ENCODE measurements around the gene NR2E1. TPM values are rescaled to one million over a fixed set of nuclear protein-coding genes. Genes with fewer than 3 reads are reported as not detected.

NR2E1 gene
- total RNA-seq, 1 experiment from 2014 or later, result not detected

- no peaks in the 10 kb centered on the region for H4K20me1 ChIP-seq (ENCODE audit: control insufficient read depth, insufficient read depth, insufficient read length)
- WGBS (ENCODE audit: extremely low coverage, insufficient read length, low lambda C conversion rate), result no CpG with 5 or more reads among the region's 3 CpGs
Observed at GRCh38 chr6:108161724-108162282, 4.0 kb upstream of the NR2E1 start.

More at GRCh38 chr6:108161724-108162282, 4.0 kb upstream of the NR2E1 start:
- Histone ChIP-seq H3T11ph (ENCODE audit: low read length) (no peak overlapping the region), H4K91ac (ENCODE audit: insufficient read length, low read depth, low read length) (no peak overlapping the region), H3K27me3 (ENCODE audit: insufficient read depth, low read length) (peaks cover 98% of the 10 kb centered on the region), H3K4me2 (ENCODE audit: insufficient read depth, insufficient read length, low read length) (no peak overlapping the region), H3K4me1 (ENCODE audit: insufficient read depth, low read length) (no peaks in the 10 kb centered on the region; the same call in 1 of the 2 replicates), H3K56ac (ENCODE audit: insufficient read length, low read depth, low read length) (no peak overlapping the region), H3K18ac (ENCODE audit: insufficient read length, low read depth, low read length) (no peak overlapping the region), H2BK20ac (ENCODE audit: low read depth, low read length, poor library complexity, severe bottlenecking) (no peak overlapping the region), H3K14ac (ENCODE audit: insufficient read depth, low read length) (no peak overlapping the region), H2BK5ac (ENCODE audit: insufficient read length, low read length) (no peak overlapping the region), H2BK12ac (ENCODE audit: insufficient read length, low read depth, low read length) (no peak overlapping the region), H3K4ac (ENCODE audit: low read depth, low read length) (no peak overlapping the region), H3K23me2 (ENCODE audit: insufficient read length, low read depth, low read length, poor library complexity, severe bottlenecking) (no peaks in the 10 kb centered on the region), H4K5ac (ENCODE audit: insufficient read length, low read depth, low read length) (no peak overlapping the region), H3K23ac (ENCODE audit: insufficient read length, low read depth, low read length) (no peak overlapping the region), H2AK5ac (ENCODE audit: insufficient read length, low read length) (no peak overlapping the region), H2BK120ac (ENCODE audit: low read depth, low read length, poor library complexity, severe bottlenecking) (no peak overlapping the region), H3K79me1 (ENCODE audit: insufficient read depth, low read depth, low read length, poor library complexity, severe bottlenecking) (no peaks in the 10 kb centered on the region), H3K9ac (ENCODE audit: extremely low read depth, insufficient read length, low read length) (no peak overlapping the region), H3K27ac (ENCODE audit: insufficient read length, low read depth, low read length) (no peak overlapping the region), H3K9me3 (ENCODE audit: control insufficient read depth, low read depth, low read length) (no peaks in the 10 kb centered on the region), H2BK15ac (ENCODE audit: low read depth, low read length) (no peak overlapping the region), H2AFZ (ENCODE audit: low read length) (no peak overlapping the region), H4K8ac (replicated peaks; ENCODE audit: insufficient read length, low read depth, low read length) (no peak overlapping the region), H3K79me2 (ENCODE audit: insufficient read depth, low read length) (no peaks in the 10 kb centered on the region)
- no peak for DNase-seq
- Mint-ChIP-seq H3K27ac (no peak overlapping the region; a peak in 1 of 7 replicates), H3K4me3 (no peak overlapping the region), H3K36me3 (ENCODE audit: insufficient read depth in 1 of 3, low read depth in 3 of 3) (no peaks in the 10 kb centered on the region; a peak in 1 of 7 replicates), H3K27me3 (ENCODE audit: low read depth) (peaks cover 100% of the 10 kb centered on the region), H3K9me3 (peaks cover 0 to 16% of the 10 kb centered on the region in 2 experiments; a peak in 3 of 5 replicates), H3K4me1 (peaks cover 30 to 51% of the 10 kb centered on the region in 2 experiments)
- TF ChIP-seq CTCF (conservative IDR thresholded peaks at IDR 0.05), result no peak
